KMS-11 (cell line): ENCODE results near the gene RNF11.
A peak's percentile ranks its signal among the peaks of the same experiment; 100 is the strongest.
"Not testable (repeated sequence)": the region's sequence is repeated elsewhere in the genome, so short reads cannot be mapped to it uniquely, and the experiment has no call there.

Source experiments
- H2AFZ ChIP-seq: fragments of 200-600 bp; sonication (generic); 2 replicates; pipeline ENCODE4 v1.6.1; 2016; ENCODE audit warnings: antibody characterized with exemption, mixed run types, low read depth
- H3K27ac ChIP-seq: fragments of 200-600 bp; sonication (generic); 2 replicates; pipeline ENCODE4 v1.6.1; 2016; ENCODE audit warnings: mild to moderate bottlenecking, mixed run types
- H3K27me3 ChIP-seq: fragments of 200-600 bp; sonication (generic); 2 replicates; pipeline ENCODE4 v1.6.1; 2017; ENCODE audit warnings: mild to moderate bottlenecking, low read depth, mixed run types, moderate library complexity; ENCODE audit not compliant: insufficient read depth
- H3K36me3 ChIP-seq: fragments of 200-600 bp; sonication (generic); 2 replicates; pipeline ENCODE4 v1.6.1; 2017; ENCODE audit warnings: mild to moderate bottlenecking, mixed run types; ENCODE audit not compliant: insufficient read depth
- H3K4me1 ChIP-seq: fragments of 200-600 bp; sonication (generic); 2 replicates; pipeline ENCODE4 v1.6.1; 2016; ENCODE audit warnings: mild to moderate bottlenecking, low read depth, mixed run types; ENCODE audit not compliant: poor library complexity, severe bottlenecking
- H3K4me2 ChIP-seq: fragments of 200-600 bp; sonication (generic); 2 replicates; pipeline ENCODE4 v1.7.0; 2016; ENCODE audit warnings: mild to moderate bottlenecking, mixed run types
- H3K4me3 ChIP-seq: fragments of 200-600 bp; sonication (generic); IDR thresholded peaks from 2 replicates; pipeline ENCODE4 v1.6.1; 2017; ENCODE audit warnings: low read depth, low read length, mixed read lengths; ENCODE audit not compliant: insufficient read depth
- H3K79me2 ChIP-seq: fragments of 200-600 bp; sonication (generic); 2 replicates; pipeline ENCODE4 v1.6.1; 2016; ENCODE audit warnings: low read depth, mixed run types; ENCODE audit not compliant: insufficient read depth
- H3K9ac ChIP-seq: fragments of 200-600 bp; sonication (generic); 2 replicates; pipeline ENCODE4 v1.6.1; 2016; ENCODE audit warnings: mild to moderate bottlenecking, mixed run types
- H4K20me1 ChIP-seq: fragments of 200-600 bp; sonication (generic); 2 replicates; pipeline ENCODE4 v1.6.1; 2016; ENCODE audit warnings: mild to moderate bottlenecking, mixed run types; ENCODE audit not compliant: insufficient read depth
- TF ChIP-seq, protein P1 (sequence below): fragments of 200-600 bp; sonication (generic); conservative IDR thresholded peaks from 2 replicates; pipeline ENCODE4 v1.6.1; 2017; ENCODE audit warnings: low read depth, mild to moderate bottlenecking, antibody characterized with exemption, low read length, moderate library complexity, mixed read lengths

Gene RNF11

GRCh38 chr1:51230501-51231078 lies 5.5 kb upstream of the RNF11 start:
- no peaks in the 10 kb centered on the region for H4K20me1 ChIP-seq
- H3K4me2 ChIP-seq, result no peak overlapping the region
- H3K4me1 ChIP-seq, result no peaks in the 10 kb centered on the region
- H3K36me3 ChIP-seq, result no peaks in the 10 kb centered on the region
- no peak overlapping the region for H2AFZ ChIP-seq
- no peaks in the 10 kb centered on the region for H3K27me3 ChIP-seq
- H3K9ac ChIP-seq, result no peak overlapping the region
- H3K4me3 ChIP-seq, result no peak overlapping the region
- no peaks in the 10 kb centered on the region for H3K79me2 ChIP-seq
- no peak overlapping the region for H3K27ac ChIP-seq
- TF ChIP-seq, protein P1, sequence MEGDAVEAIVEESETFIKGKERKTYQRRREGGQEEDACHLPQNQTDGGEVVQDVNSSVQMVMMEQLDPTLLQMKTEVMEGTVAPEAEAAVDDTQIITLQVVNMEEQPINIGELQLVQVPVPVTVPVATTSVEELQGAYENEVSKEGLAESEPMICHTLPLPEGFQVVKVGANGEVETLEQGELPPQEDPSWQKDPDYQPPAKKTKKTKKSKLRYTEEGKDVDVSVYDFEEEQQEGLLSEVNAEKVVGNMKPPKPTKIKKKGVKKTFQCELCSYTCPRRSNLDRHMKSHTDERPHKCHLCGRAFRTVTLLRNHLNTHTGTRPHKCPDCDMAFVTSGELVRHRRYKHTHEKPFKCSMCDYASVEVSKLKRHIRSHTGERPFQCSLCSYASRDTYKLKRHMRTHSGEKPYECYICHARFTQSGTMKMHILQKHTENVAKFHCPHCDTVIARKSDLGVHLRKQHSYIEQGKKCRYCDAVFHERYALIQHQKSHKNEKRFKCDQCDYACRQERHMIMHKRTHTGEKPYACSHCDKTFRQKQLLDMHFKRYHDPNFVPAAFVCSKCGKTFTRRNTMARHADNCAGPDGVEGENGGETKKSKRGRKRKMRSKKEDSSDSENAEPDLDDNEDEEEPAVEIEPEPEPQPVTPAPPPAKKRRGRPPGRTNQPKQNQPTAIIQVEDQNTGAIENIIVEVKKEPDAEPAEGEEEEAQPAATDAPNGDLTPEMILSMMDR, result no peak

GRCh38 chr1:51231120-51231519 lies 5.0 kb upstream of the RNF11 start:
- Histone ChIP-seq H3K4me1 (no peaks in the 10 kb centered on the region), H3K9ac (no peak overlapping the region), H3K36me3 (no peaks in the 10 kb centered on the region), H2AFZ (no peak overlapping the region), H3K27me3 (no peaks in the 10 kb centered on the region), H3K4me2 (no peak overlapping the region), H3K79me2 (no peaks in the 10 kb centered on the region), H4K20me1 (no peaks in the 10 kb centered on the region), H3K4me3 (no peak overlapping the region), H3K27ac (no peak overlapping the region)
- TF ChIP-seq, protein P1, result no peak

DNA sequence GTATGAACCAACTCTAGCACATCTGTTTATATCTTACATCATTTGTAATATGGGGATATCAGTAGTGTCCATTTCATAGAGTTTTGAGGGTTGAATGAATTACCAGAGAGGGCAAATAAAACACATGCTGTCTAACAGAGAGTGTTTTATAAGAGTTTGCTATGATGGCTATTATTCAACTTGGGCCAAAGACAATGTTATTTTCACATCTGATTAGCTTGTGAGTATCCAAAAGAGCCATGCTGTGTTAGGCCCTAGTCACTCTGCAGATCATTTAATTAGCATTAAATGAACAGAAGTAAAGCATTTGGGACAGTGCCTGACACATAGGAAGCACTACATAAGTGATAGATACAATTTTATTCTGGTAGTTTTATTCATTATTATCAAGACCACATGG lies 4.2 kb upstream of the RNF11 start:
- Histone ChIP-seq H3K27me3 (no peaks in the 10 kb centered on the region), H3K4me1 (no peaks in the 10 kb centered on the region), H2AFZ (no peak overlapping the region), H4K20me1 (no peaks in the 10 kb centered on the region), H3K4me3 (no peak overlapping the region), H3K9ac (no peak overlapping the region), H3K79me2 (no peaks in the 10 kb centered on the region), H3K4me2 (no peak overlapping the region), H3K27ac (no peak overlapping the region), H3K36me3 (no peaks in the 10 kb centered on the region)
- TF ChIP-seq, protein P1, result no peak

GRCh38 chr1:51234236-51234635 lies 1.8 kb upstream of the RNF11 start:
- peaks cover 12% of the 10 kb centered on the region; the same call in 1 of the 2 replicates for H3K79me2 ChIP-seq
- not testable (repeated sequence) for H4K20me1 ChIP-seq, H3K9ac ChIP-seq, H3K4me1 ChIP-seq, H3K27me3 ChIP-seq, H3K4me3 ChIP-seq, H3K36me3 ChIP-seq
- peak overlapping the region; percentile 18; the same call in 1 of the 2 replicates for H3K27ac ChIP-seq
- peak overlapping the region; percentile 45 for H3K4me2 ChIP-seq
- peak overlapping the region; percentile 34; the same call in 1 of the 2 replicates for H2AFZ ChIP-seq

GRCh38 chr1:51234721-51235425 lies 1.2 kb upstream of the RNF11 start:
- Histone ChIP-seq H3K4me2 (peak overlapping the region; percentile 45), H3K4me3 (no peak overlapping the region), H3K9ac (peak overlapping the region; percentile 15; the same call in 1 of the 2 replicates), H3K36me3 (no peaks in the 10 kb centered on the region), H3K27ac (peak overlapping the region; percentile 18; the same call in 1 of the 2 replicates), H3K27me3 (no peaks in the 10 kb centered on the region), H3K4me1 (no peaks in the 10 kb centered on the region), H3K79me2 (peaks cover 15% of the 10 kb centered on the region; the same call in 1 of the 2 replicates), H2AFZ (peak overlapping the region; percentile 34; the same call in 1 of the 2 replicates), H4K20me1 (no peaks in the 10 kb centered on the region)
- TF ChIP-seq, protein P1, result no peak
